PC-9 (cell line): ENCODE data around the gene CAMLG. TPM values are rescaled to one million over a fixed set of nuclear protein-coding genes. Genes with fewer than 3 reads are reported as not detected.

ENCODE experiments used
- BruUV-seq: library from RNA; stranded (reverse); fragments of 400-500 nt; replicated peaks from 2 replicates; lab custom pipeline; 2021; lab: Mats Ljungman, UMichigan
- CTCF ChIA-PET: fragments of 300-600 bp; sonication (Branson Sonifier 250); formaldehyde crosslinking; loops from one replicate; lab custom pipeline; 2022; ENCODE audit warnings: antibody characterized with exemption; lab: Charles Lee
- POLR2A ChIA-PET: fragments of 300-600 bp; sonication (Branson Sonifier 250); formaldehyde crosslinking; loops from one replicate; lab custom pipeline; 2022; ENCODE audit warnings: antibody characterized with exemption; ENCODE audit not compliant: unreplicated experiment; lab: Charles Lee
- DNase-seq, 2 experiments: peaks; one replicate each; pipeline versions ENCODE4 v3.0.0 to v3.0.0-alpha.2; 2015 to 2022; ENCODE audit warnings: mixed read lengths in 1 of 2
- H2AFZ ChIP-seq: fragments of 200-600 bp; sonication (generic); 2 replicates; pipeline ENCODE4 v1.8.1; 2017; ENCODE audit warnings: antibody characterized with exemption
- H3F3A ChIP-seq: fragments of 200-600 bp; sonication (generic); 2 replicates; pipeline ENCODE4 v1.8.1; 2017; ENCODE audit warnings: antibody characterized with exemption, mild to moderate bottlenecking, low read depth; ENCODE audit not compliant: insufficient read depth
- H3K27ac ChIP-seq: fragments of 200-600 bp; sonication (generic); 2 replicates; pipeline ENCODE4 v1.6.1; 2016; ENCODE audit warnings: mixed run types
- H3K27me3 ChIP-seq: fragments of 200-600 bp; sonication (generic); 2 replicates; pipeline ENCODE4 v1.6.1; 2016; ENCODE audit warnings: low read depth, mixed run types; ENCODE audit not compliant: insufficient read depth
- H3K36me3 ChIP-seq: fragments of 200-600 bp; sonication (generic); 2 replicates; pipeline ENCODE4 v1.6.1; 2016; ENCODE audit warnings: low read depth, mixed run types
- H3K4me1 ChIP-seq: fragments of 200-600 bp; sonication (generic); replicated peaks from 2 replicates; pipeline ENCODE4 v1.6.1; 2016; ENCODE audit warnings: mixed run types; ENCODE audit not compliant: insufficient read depth
- H3K4me2 ChIP-seq: fragments of 200-600 bp; sonication (generic); 2 replicates; pipeline ENCODE4 v1.6.1; 2017; ENCODE audit warnings: mixed run types
- H3K4me3 ChIP-seq: fragments of 200-600 bp; sonication (generic); 2 replicates; pipeline ENCODE4 v1.6.1; 2016; ENCODE audit warnings: mixed run types
- H3K79me2 ChIP-seq: fragments of 200-600 bp; sonication (generic); 2 replicates; pipeline ENCODE4 v1.6.1; 2017; ENCODE audit warnings: low read depth, mixed run types
- H3K9me2 ChIP-seq: fragments of 200-600 bp; sonication (generic); 2 replicates; pipeline ENCODE4 v1.8.1; 2017; ENCODE audit warnings: mild to moderate bottlenecking; ENCODE audit not compliant: insufficient read depth
- H3K9me3 ChIP-seq: fragments of 200-600 bp; sonication (generic); 2 replicates; pipeline ENCODE4 v1.8.1; 2016; ENCODE audit warnings: low read depth; ENCODE audit not compliant: insufficient read depth
- H4K20me1 ChIP-seq: fragments of 200-600 bp; sonication (generic); 2 replicates; pipeline ENCODE4 v1.8.1; 2017; ENCODE audit not compliant: insufficient read depth
- EZH2 ChIP-seq: fragments of 200-600 bp; sonication (generic); IDR thresholded peaks from 2 replicates; pipeline ENCODE4 v1.8.0; 2017; ENCODE audit warnings: antibody characterized with exemption, low read depth
- intact Hi-C: fragments of 100-400 bp; cut with micrococcal nuclease; formaldehyde crosslinking; loops from one replicate; pipeline ENCODE4 v1.10.0; 2022; ENCODE audit not compliant: unreplicated experiment
- total RNA-seq: library from RNA; stranded (reverse); gene quantifications from 2 replicates; pipeline ENCODE4 v1.2.3, GENCODE V29; 2021
- TF ChIP-seq, protein P1 (sequence below): fragments of 200-600 bp; sonication (generic); conservative IDR thresholded peaks from 2 replicates; pipeline ENCODE4 v1.6.1; 2017; ENCODE audit warnings: mixed run types, antibody characterized with exemption, mild to moderate bottlenecking, moderate library complexity

CAMLG gene
- total RNA-seq, 1 experiment from 2014 or later: 24.4 TPM

DNA sequence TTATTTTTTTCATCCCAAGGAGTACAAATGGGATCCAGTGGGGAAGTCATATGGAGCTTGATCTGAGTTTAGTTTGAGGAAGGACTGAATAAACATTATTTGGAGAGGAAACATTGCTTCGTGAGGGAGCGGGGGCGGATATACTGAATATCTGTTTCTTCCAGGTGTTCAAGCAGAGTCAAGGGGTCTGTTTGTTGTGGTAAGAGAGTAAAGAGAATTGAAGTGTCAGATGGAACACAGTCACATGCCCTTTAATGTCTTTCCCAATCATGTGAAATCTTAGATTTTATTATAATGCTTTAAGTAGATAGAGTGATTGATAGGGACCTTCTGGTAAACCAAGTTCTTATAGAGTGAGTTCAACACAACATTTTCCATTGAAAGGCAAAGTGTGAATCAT is 53.9 kb downstream of the CAMLG start:
- Histone ChIP-seq H3K36me3 (peaks cover 24% of the 10 kb centered on the region), H3K4me3 (no peak overlapping the region), H3K9me3 (no peaks in the 10 kb centered on the region), H3K27ac (no peak overlapping the region), H3K4me1 (no peaks in the 10 kb centered on the region), H3K27me3 (no peaks in the 10 kb centered on the region), H3K9me2 (no peaks in the 10 kb centered on the region), H2AFZ (no peak overlapping the region), H3K4me2 (no peak overlapping the region), H4K20me1 (no peaks in the 10 kb centered on the region), H3F3A (peaks cover 11% of the 10 kb centered on the region), H3K79me2 (no peaks in the 10 kb centered on the region)
- ChIA-PET CTCF (no interaction called here), POLR2A (no interaction called here)
- intact Hi-C loops: no loop called here
- TF ChIP-seq EZH2: no peak
- TF ChIP-seq, protein P1, sequence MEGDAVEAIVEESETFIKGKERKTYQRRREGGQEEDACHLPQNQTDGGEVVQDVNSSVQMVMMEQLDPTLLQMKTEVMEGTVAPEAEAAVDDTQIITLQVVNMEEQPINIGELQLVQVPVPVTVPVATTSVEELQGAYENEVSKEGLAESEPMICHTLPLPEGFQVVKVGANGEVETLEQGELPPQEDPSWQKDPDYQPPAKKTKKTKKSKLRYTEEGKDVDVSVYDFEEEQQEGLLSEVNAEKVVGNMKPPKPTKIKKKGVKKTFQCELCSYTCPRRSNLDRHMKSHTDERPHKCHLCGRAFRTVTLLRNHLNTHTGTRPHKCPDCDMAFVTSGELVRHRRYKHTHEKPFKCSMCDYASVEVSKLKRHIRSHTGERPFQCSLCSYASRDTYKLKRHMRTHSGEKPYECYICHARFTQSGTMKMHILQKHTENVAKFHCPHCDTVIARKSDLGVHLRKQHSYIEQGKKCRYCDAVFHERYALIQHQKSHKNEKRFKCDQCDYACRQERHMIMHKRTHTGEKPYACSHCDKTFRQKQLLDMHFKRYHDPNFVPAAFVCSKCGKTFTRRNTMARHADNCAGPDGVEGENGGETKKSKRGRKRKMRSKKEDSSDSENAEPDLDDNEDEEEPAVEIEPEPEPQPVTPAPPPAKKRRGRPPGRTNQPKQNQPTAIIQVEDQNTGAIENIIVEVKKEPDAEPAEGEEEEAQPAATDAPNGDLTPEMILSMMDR: no peak
- no TSS peak for BruUV-seq
- DNase-seq: no peak

GRCh38 chr5:134793111-134793510 is 54.8 kb downstream of the CAMLG start:
- Histone ChIP-seq H4K20me1 (no peaks in the 10 kb centered on the region), H3K27ac (no peak overlapping the region), H3K4me2 (no peak overlapping the region), H2AFZ (no peak overlapping the region), H3K36me3 (peaks cover 23% of the 10 kb centered on the region), H3K9me2 (no peaks in the 10 kb centered on the region), H3K79me2 (no peaks in the 10 kb centered on the region), H3K4me1 (no peaks in the 10 kb centered on the region), H3K27me3 (no peaks in the 10 kb centered on the region), H3F3A (peaks cover 11% of the 10 kb centered on the region), H3K9me3 (no peaks in the 10 kb centered on the region), H3K4me3 (no peak overlapping the region)
- BruUV-seq: no TSS peak
- ChIA-PET POLR2A (interaction anchor here (0.6 kb wide), 1 partner anchor 229 kb away, joined by 4 read pairs; no protein-coding TSS in a partner anchor), CTCF (no interaction called here)
- TF ChIP-seq EZH2: no peak
- TF ChIP-seq, protein P1: no peak
- intact Hi-C loops: no loop called here
- DNase-seq: no peak

- intact Hi-C loops: no loop called here
- no peaks in the 10 kb centered on the region for H3K9me2 ChIP-seq
- no peaks in the 10 kb centered on the region for H3K27me3 ChIP-seq
- no peaks in the 10 kb centered on the region for H3K4me1 ChIP-seq
- no TSS peak for BruUV-seq
- H2AFZ ChIP-seq: no peak overlapping the region
- no peak overlapping the region for H3K27ac ChIP-seq
- H3F3A ChIP-seq: 0 out of 2 replicates have a peak, but pooled peaks cover 5% of the 10 kb centered on the region
- H4K20me1 ChIP-seq: no peaks in the 10 kb centered on the region; the same call in 1 of the 2 replicates
- H3K36me3 ChIP-seq: peaks cover 32% of the 10 kb centered on the region
- ChIA-PET CTCF (no interaction called here), POLR2A (interaction anchor here (0.6 kb wide), 1 partner anchor 45 kb away, joined by 10 read pairs; no protein-coding TSS in a partner anchor)
- H3K79me2 ChIP-seq: no peaks in the 10 kb centered on the region
- TF ChIP-seq, protein P1: no peak
- TF ChIP-seq EZH2: no peak
- no peaks in the 10 kb centered on the region for H3K9me3 ChIP-seq
- DNase-seq: no peak
- no peak overlapping the region for H3K4me3 ChIP-seq
- no peak overlapping the region for H3K4me2 ChIP-seq
These were observed 55.7 kb downstream of the CAMLG start for GRCh38 chr5:134794082-134794481.
